ENCODE results near the gene SOWAHC. TPM values are rescaled to one million over a fixed set of nuclear protein-coding genes. Genes with fewer than 3 reads are reported as not detected.
A peak's percentile ranks its signal among the peaks of the same experiment; 100 is the strongest.

Gene SOWAHC
- total and polyA plus RNA-seq, 2 of the 13 experiments (the other 11 are each of a cell fraction or from before 2014, with no cell fraction given), result 21.2 to 22.5 TPM

DNA sequence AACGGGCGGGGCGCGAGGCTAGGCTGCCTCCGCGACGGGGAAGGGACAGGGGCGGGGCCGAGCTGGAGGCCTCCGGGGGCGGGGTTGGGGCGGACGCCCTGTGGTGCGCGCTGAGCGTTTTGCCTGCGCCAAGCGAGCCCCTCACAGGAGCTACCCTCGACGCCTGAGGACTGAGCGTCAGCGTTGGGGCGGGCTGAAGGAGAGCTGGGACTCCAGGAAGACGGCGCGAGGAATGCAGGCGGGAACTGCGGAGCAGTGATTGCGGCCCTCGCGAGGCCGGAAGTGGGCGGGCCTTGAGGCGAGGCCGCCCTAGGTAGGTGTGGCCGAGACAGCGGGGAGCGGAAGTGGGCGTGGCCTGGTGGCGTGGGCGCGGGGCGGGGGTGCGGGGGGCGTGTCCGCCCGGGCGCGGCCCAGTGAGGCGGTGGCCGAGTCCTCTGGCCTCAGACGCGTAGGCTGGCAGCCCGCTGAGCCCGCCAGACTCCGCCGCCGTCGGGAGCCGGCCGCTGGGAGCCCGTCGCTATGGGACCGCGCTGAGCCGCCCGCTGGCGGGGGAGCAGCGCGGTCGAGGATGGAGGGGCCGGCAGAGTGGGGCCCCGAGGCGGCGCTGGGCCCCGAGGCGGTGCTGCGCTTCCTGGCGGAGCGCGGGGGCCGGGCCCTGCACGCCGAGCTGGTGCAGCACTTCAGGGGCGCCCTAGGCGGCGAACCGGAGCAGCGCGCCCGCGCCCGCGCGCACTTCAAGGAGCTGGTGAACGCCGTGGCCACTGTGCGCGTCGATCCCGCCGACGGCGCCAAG is at the start of gene SOWAHC, which contains the start of gene SEPTIN10 (continued):
- TF ChIP-seq ZNF724P (CRISPR knock-in tag; IDR thresholded peaks at IDR 0.05; ENCODE audit: borderline replicate concordance) (peak; percentile 68; the same call in 1 of the 2 replicates), SP1 (IDR thresholded peaks at IDR 0.05) (peak; percentile 95), SP1 (CRISPR knock-in tag; IDR thresholded peaks at IDR 0.05) (peak; percentile 99), ZNF124 (CRISPR knock-in tag; IDR thresholded peaks at IDR 0.05) (peak; percentile 83; the same call in 1 of the 2 replicates), HBP1 (CRISPR knock-in tag; IDR thresholded peaks at IDR 0.05; ENCODE audit: low read depth) (no peak; the same call in 1 of the 2 replicates), ZNF549 (CRISPR knock-in tag; IDR thresholded peaks at IDR 0.05) (no peak), ZFP36 (IDR thresholded peaks at IDR 0.05; ENCODE audit: borderline replicate concordance, low read depth, low read length, partially characterized antibody) (no peak), HES4 (CRISPR knock-in tag; IDR thresholded peaks at IDR 0.05; ENCODE audit: borderline replicate concordance) (peak; percentile 77; the same call in 1 of the 2 replicates), ZNF414 (CRISPR knock-in tag; IDR thresholded peaks at IDR 0.05) (peak; percentile 93), SCMH1 (CRISPR knock-in tag; IDR thresholded peaks at IDR 0.05; ENCODE audit: borderline replicate concordance) (no peak), ZNF567 (CRISPR knock-in tag; IDR thresholded peaks at IDR 0.05; ENCODE audit: borderline replicate concordance) (peak; percentile 46; the same call in 1 of the 2 replicates), NCOA1 (CRISPR knock-in tag; IDR thresholded peaks at IDR 0.05) (peak; percentile 83; the same call in 1 of the 2 replicates), PAWR (CRISPR knock-in tag; IDR thresholded peaks at IDR 0.05; ENCODE audit: borderline replicate concordance) (no peak), MZF1 (CRISPR knock-in tag; IDR thresholded peaks at IDR 0.05; ENCODE audit: borderline replicate concordance) (no peak), HNRNPLL (IDR thresholded peaks at IDR 0.05; ENCODE audit: low read depth, low read length, poor library complexity, severe bottlenecking) (peak; percentile 88), ZNF883 (CRISPR knock-in tag; IDR thresholded peaks at IDR 0.05; ENCODE audit: not compliant biosample characterization) (peak; percentile 67), HNRNPUL1 (IDR thresholded peaks at IDR 0.05; ENCODE audit: low read depth, low read length) (no peak), ELF3 (CRISPR knock-in tag; IDR thresholded peaks at IDR 0.05) (peak; percentile 94), ZFP90 (CRISPR knock-in tag; IDR thresholded peaks at IDR 0.05; ENCODE audit: borderline replicate concordance) (peak; percentile 56; the same call in 1 of the 2 replicates), ZNF260 (CRISPR knock-in tag; IDR thresholded peaks at IDR 0.05; ENCODE audit: borderline replicate concordance, low read depth) (no peak)
- TF ChIP-seq, protein P1, sequence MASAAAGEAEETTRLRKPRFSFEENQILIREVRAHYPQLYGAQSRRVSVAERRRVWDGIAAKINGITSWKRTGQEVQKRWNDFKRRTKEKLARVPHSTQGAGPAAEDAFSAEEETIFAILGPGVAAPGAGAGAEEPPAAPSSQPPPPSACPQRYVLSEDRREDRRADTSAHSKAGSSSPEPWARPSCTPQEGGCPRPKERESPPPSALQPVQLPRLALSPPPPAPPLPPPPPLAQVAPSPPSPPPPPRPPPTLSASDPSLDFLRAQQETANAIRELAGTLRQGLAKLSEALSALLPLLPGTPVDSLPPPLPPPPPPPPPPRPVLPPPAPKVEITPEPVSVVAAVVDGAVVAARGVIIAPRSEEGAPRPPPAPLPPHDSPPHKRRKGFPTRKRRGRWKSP (CRISPR knock-in tag; IDR thresholded peaks at IDR 0.05), result peak; percentile 95
- TF ChIP-seq, protein P2, sequence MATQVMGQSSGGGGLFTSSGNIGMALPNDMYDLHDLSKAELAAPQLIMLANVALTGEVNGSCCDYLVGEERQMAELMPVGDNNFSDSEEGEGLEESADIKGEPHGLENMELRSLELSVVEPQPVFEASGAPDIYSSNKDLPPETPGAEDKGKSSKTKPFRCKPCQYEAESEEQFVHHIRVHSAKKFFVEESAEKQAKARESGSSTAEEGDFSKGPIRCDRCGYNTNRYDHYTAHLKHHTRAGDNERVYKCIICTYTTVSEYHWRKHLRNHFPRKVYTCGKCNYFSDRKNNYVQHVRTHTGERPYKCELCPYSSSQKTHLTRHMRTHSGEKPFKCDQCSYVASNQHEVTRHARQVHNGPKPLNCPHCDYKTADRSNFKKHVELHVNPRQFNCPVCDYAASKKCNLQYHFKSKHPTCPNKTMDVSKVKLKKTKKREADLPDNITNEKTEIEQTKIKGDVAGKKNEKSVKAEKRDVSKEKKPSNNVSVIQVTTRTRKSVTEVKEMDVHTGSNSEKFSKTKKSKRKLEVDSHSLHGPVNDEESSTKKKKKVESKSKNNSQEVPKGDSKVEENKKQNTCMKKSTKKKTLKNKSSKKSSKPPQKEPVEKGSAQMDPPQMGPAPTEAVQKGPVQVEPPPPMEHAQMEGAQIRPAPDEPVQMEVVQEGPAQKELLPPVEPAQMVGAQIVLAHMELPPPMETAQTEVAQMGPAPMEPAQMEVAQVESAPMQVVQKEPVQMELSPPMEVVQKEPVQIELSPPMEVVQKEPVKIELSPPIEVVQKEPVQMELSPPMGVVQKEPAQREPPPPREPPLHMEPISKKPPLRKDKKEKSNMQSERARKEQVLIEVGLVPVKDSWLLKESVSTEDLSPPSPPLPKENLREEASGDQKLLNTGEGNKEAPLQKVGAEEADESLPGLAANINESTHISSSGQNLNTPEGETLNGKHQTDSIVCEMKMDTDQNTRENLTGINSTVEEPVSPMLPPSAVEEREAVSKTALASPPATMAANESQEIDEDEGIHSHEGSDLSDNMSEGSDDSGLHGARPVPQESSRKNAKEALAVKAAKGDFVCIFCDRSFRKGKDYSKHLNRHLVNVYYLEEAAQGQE (IDR thresholded peaks at IDR 0.05; ENCODE audit: borderline replicate concordance in 1 of 2, low read depth in 1 of 2, low read length in 2 of 2), result peak in 1 of 2 experiments; percentile 58; a peak in 2 of 4 replicates
